HepG2 (cell line): Measurements from ENCODE around the gene PKD1L1. TPM values are rescaled to one million over a fixed set of nuclear protein-coding genes. Genes with fewer than 3 reads are reported as not detected.

ENCODE experiments used
- ASH2L ChIP-seq: fragments of 300-600, 200-600 bp; sonication (generic); IDR thresholded peaks from 2 replicates; pipeline ENCODE4 v1.7.0; 2017; ENCODE audit warnings: low read depth, mild to moderate bottlenecking, moderate library complexity, mixed read lengths, low read length; ENCODE audit not compliant: insufficient read length
- ATF1 ChIP-seq: IDR thresholded peaks from 2 replicates; pipeline ENCODE4 v1.6.1; 2016; ENCODE audit warnings: mild to moderate bottlenecking, control low read depth
- HMG20A ChIP-seq: IDR thresholded peaks from 2 replicates; pipeline ENCODE4 v1.6.1; 2016; ENCODE audit warnings: borderline replicate concordance
- KDM1A ChIP-seq: IDR thresholded peaks from 2 replicates; pipeline ENCODE4 v1.6.1; 2016; ENCODE audit warnings: missing compliant biosample characterization
- NFYB ChIP-seq: sonication (generic); formaldehyde crosslinking; IDR thresholded peaks from 2 replicates; pipeline ENCODE4 v1.4.0; 2020; ENCODE audit warnings: missing genetic modification reagents
- PTBP1 ChIP-seq: fragments of 200-400 bp; formaldehyde crosslinking; IDR thresholded peaks from 2 replicates; pipeline ENCODE4 v1.6.1; 2018; ENCODE audit warnings: low read length, low read depth; ENCODE audit not compliant: poor library complexity, severe bottlenecking
- RFX3 ChIP-seq: IDR thresholded peaks from 2 replicates; pipeline ENCODE4 v1.6.1; 2016; ENCODE audit warnings: missing biosample characterization, missing genetic modification reagents
- TBX2 ChIP-seq: sonication (generic); formaldehyde crosslinking; IDR thresholded peaks from 2 replicates; pipeline ENCODE4 v1.5.0; 2020; ENCODE audit warnings: missing genetic modification reagents, mild to moderate bottlenecking, borderline replicate concordance
- ZBTB8A ChIP-seq: sonication (generic); formaldehyde crosslinking; IDR thresholded peaks from 2 replicates; pipeline ENCODE4 v1.4.0; 2020; ENCODE audit warnings: mild to moderate bottlenecking, low read depth, missing genetic modification reagents, borderline replicate concordance
- ZNF605 ChIP-seq: sonication (generic); formaldehyde crosslinking; IDR thresholded peaks from 2 replicates; pipeline ENCODE4 v1.8.0; 2022; ENCODE audit warnings: mild to moderate bottlenecking, missing genetic modification reagents
- ZNF7 ChIP-seq: IDR thresholded peaks from 2 replicates; pipeline ENCODE4 v1.6.1; 2016; ENCODE audit warnings: missing biosample characterization, missing genetic modification reagents
- polyA plus RNA-seq, 8 experiments: library from polyadenylated mRNA; depleted of rRNA in 3 of 8; stranded (reverse) in 7 of 8; unstranded in 1 of 8; fragments of >200 nt; fragmentation: Illumina TruSeq in 4 of 8; extraction: Trizol in 4 of 8; gene quantifications; 2 replicates each; pipeline versions ENCODE4 v1.2.1 to v1.2.3, GENCODE V29; 2011 to 2016; ENCODE audit warnings: low read depth in 4 of 8, missing spikeins in 1 of 8, mixed read lengths in 1 of 8; ENCODE audit not compliant: insufficient read depth in 1 of 8
- total RNA-seq, 5 experiments: library from RNA; depleted of rRNA; stranded (reverse); fragments of >200 nt; fragmentation: Illumina TruSeq; extraction: Trizol; gene quantifications; 2 replicates each; pipeline ENCODE4 v1.2.3, GENCODE V29; 2016; ENCODE audit warnings: low read depth in 1 of 5
- TF ChIP-seq, protein P1 (sequence below): sonication (generic); formaldehyde crosslinking; IDR thresholded peaks from 2 replicates; pipeline ENCODE4 v1.4.0; 2020; ENCODE audit warnings: missing genetic modification reagents
- TF ChIP-seq, protein P2 (sequence below): sonication (generic); formaldehyde crosslinking; IDR thresholded peaks from 2 replicates; pipeline ENCODE4 v1.4.0; 2020; ENCODE audit warnings: missing genetic modification reagents
- TF ChIP-seq, protein P3 (sequence below): sonication (generic); formaldehyde crosslinking; IDR thresholded peaks from 2 replicates; pipeline ENCODE4 v1.4.0; 2020; ENCODE audit warnings: mild to moderate bottlenecking, low read depth, missing genetic modification reagents
- TF ChIP-seq, protein P4 (sequence below): IDR thresholded peaks from 2 replicates; pipeline ENCODE4 v1.4.0; 2020; ENCODE audit warnings: mild to moderate bottlenecking, missing genetic modification reagents
- TF ChIP-seq, protein P5 (sequence below): sonication (generic); formaldehyde crosslinking; IDR thresholded peaks from 2 replicates; pipeline ENCODE4 v1.9.0; 2022; ENCODE audit warnings: low read depth, missing genetic modification reagents

The PKD1L1 gene
- total and polyA plus RNA-seq, 2 of the 13 experiments (the other 11 are each of a cell fraction or from before 2014, with no cell fraction given): 0.01 TPM; not detected in 1

DNA sequence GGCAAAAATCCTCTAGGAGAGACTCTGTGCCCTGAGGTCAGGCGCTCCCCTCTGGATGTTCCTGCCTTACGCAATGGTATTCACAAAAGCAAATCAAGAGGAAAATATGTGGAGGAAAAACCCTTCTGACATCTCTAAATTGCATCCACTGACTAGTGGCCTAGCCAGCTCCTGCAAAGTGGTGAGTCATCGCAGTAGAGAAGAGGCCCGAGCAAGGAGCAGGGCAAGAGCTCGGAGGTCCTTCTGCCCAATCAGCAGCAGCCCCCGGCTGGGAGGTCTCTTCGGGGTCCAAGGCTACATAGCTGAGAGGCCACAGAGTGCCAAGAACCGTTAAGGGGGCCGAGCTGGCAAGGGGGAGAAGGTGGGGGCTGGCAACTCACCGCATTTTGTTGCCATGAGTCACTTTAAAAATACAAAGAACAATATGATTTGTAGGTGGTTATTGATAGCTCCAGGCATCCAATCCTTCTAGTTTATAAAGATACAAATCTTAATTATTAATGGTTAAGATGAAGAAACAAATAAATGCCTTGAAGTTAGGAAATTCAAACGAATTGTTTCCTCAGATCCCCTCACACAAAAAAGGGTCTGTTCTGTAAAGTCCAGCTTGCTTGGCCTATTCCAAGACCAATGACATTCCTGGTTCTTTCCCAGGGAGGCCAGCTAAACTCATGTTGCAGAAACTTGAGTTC lies 161.6 kb downstream of the PKD1L1 start (continued):
- TF ChIP-seq ZBTB8A (CRISPR knock-in tag): no peak
- no peak for TF ChIP-seq ASH2L
- TF ChIP-seq, protein P1, sequence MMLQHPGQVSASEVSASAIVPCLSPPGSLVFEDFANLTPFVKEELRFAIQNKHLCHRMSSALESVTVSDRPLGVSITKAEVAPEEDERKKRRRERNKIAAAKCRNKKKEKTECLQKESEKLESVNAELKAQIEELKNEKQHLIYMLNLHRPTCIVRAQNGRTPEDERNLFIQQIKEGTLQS (CRISPR knock-in tag): peak; percentile 92
- TF ChIP-seq, protein P2, sequence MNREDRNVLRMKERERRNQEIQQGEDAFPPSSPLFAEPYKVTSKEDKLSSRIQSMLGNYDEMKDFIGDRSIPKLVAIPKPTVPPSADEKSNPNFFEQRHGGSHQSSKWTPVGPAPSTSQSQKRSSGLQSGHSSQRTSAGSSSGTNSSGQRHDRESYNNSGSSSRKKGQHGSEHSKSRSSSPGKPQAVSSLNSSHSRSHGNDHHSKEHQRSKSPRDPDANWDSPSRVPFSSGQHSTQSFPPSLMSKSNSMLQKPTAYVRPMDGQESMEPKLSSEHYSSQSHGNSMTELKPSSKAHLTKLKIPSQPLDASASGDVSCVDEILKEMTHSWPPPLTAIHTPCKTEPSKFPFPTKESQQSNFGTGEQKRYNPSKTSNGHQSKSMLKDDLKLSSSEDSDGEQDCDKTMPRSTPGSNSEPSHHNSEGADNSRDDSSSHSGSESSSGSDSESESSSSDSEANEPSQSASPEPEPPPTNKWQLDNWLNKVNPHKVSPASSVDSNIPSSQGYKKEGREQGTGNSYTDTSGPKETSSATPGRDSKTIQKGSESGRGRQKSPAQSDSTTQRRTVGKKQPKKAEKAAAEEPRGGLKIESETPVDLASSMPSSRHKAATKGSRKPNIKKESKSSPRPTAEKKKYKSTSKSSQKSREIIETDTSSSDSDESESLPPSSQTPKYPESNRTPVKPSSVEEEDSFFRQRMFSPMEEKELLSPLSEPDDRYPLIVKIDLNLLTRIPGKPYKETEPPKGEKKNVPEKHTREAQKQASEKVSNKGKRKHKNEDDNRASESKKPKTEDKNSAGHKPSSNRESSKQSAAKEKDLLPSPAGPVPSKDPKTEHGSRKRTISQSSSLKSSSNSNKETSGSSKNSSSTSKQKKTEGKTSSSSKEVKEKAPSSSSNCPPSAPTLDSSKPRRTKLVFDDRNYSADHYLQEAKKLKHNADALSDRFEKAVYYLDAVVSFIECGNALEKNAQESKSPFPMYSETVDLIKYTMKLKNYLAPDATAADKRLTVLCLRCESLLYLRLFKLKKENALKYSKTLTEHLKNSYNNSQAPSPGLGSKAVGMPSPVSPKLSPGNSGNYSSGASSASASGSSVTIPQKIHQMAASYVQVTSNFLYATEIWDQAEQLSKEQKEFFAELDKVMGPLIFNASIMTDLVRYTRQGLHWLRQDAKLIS (CRISPR knock-in tag): no peak
- TF ChIP-seq, protein P3, sequence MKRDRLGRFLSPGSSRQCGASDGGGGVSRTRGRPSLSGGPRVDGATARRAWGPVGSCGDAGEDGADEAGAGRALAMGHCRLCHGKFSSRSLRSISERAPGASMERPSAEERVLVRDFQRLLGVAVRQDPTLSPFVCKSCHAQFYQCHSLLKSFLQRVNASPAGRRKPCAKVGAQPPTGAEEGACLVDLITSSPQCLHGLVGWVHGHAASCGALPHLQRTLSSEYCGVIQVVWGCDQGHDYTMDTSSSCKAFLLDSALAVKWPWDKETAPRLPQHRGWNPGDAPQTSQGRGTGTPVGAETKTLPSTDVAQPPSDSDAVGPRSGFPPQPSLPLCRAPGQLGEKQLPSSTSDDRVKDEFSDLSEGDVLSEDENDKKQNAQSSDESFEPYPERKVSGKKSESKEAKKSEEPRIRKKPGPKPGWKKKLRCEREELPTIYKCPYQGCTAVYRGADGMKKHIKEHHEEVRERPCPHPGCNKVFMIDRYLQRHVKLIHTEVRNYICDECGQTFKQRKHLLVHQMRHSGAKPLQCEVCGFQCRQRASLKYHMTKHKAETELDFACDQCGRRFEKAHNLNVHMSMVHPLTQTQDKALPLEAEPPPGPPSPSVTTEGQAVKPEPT (CRISPR knock-in tag): 0 out of 2 replicates have a peak, but pooled peaks have one; percentile 35
- TF ChIP-seq ZNF605 (CRISPR knock-in tag): 0 out of 2 replicates have a peak, but pooled peaks have one; percentile 23
- TF ChIP-seq ATF1 (CRISPR knock-in tag): no peak
- peak; percentile 11; the same call in 1 of the 2 replicates for TF ChIP-seq HMG20A (CRISPR knock-in tag)
- TF ChIP-seq ZNF7 (CRISPR knock-in tag): no peak
- TF ChIP-seq, protein P4, sequence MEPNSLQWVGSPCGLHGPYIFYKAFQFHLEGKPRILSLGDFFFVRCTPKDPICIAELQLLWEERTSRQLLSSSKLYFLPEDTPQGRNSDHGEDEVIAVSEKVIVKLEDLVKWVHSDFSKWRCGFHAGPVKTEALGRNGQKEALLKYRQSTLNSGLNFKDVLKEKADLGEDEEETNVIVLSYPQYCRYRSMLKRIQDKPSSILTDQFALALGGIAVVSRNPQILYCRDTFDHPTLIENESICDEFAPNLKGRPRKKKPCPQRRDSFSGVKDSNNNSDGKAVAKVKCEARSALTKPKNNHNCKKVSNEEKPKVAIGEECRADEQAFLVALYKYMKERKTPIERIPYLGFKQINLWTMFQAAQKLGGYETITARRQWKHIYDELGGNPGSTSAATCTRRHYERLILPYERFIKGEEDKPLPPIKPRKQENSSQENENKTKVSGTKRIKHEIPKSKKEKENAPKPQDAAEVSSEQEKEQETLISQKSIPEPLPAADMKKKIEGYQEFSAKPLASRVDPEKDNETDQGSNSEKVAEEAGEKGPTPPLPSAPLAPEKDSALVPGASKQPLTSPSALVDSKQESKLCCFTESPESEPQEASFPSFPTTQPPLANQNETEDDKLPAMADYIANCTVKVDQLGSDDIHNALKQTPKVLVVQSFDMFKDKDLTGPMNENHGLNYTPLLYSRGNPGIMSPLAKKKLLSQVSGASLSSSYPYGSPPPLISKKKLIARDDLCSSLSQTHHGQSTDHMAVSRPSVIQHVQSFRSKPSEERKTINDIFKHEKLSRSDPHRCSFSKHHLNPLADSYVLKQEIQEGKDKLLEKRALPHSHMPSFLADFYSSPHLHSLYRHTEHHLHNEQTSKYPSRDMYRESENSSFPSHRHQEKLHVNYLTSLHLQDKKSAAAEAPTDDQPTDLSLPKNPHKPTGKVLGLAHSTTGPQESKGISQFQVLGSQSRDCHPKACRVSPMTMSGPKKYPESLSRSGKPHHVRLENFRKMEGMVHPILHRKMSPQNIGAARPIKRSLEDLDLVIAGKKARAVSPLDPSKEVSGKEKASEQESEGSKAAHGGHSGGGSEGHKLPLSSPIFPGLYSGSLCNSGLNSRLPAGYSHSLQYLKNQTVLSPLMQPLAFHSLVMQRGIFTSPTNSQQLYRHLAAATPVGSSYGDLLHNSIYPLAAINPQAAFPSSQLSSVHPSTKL (CRISPR knock-in tag): peak; percentile 90
- TF ChIP-seq, protein P5, sequence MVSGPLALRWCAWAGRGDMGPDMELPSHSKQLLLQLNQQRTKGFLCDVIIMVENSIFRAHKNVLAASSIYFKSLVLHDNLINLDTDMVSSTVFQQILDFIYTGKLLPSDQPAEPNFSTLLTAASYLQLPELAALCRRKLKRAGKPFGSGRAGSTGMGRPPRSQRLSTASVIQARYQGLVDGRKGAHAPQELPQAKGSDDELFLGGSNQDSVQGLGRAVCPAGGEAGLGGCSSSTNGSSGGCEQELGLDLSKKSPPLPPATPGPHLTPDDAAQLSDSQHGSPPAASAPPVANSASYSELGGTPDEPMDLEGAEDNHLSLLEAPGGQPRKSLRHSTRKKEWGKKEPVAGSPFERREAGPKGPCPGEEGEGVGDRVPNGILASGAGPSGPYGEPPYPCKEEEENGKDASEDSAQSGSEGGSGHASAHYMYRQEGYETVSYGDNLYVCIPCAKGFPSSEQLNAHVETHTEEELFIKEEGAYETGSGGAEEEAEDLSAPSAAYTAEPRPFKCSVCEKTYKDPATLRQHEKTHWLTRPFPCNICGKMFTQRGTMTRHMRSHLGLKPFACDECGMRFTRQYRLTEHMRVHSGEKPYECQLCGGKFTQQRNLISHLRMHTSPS (CRISPR knock-in tag): peak; percentile 85; the same call in 1 of the 2 replicates
- TF ChIP-seq RFX3 (CRISPR knock-in tag): no peak
- peak; percentile 62; the same call in 1 of the 2 replicates for TF ChIP-seq TBX2 (CRISPR knock-in tag)
- TF ChIP-seq PTBP1: no peak
- peak; percentile 65 for TF ChIP-seq NFYB (CRISPR knock-in tag)
- 0 out of 2 replicates have a peak, but pooled peaks have one; percentile 34 for TF ChIP-seq KDM1A (CRISPR knock-in tag)
